ENCODE results near the gene SERPINA10. TPM values are rescaled to one million over a fixed set of nuclear protein-coding genes. Genes with fewer than 3 reads are reported as not detected.

SERPINA10 gene
- total and polyA plus RNA-seq, 2 experiments from 2014 or later = 0.13 TPM; not detected in 1

- Histone ChIP-seq H3K36me3 (no peaks in the 10 kb centered on the region), H3K27ac (no peak overlapping the region), H3K4me3 (no peak overlapping the region), H3K9me3 (ENCODE audit: low read depth) (no peaks in the 10 kb centered on the region), H3K4me1 (ENCODE audit: low read depth) (no peaks in the 10 kb centered on the region), H3K27me3 (peaks cover 6% of the 10 kb centered on the region)
- DNase-seq (ENCODE audit: low read depth in 1 of 2, low spot score in 1 of 2) = peak in 1 of 2 donors; percentile 21
- TF ChIP-seq CTCF (IDR thresholded peaks at IDR 0.05; ENCODE audit: low read depth, low read length) = no peak
Measured at GRCh38 chr14:94337274-94337673, 44.2 kb upstream of the SERPINA10 start.

- H3K4me3 ChIP-seq = no peak overlapping the region
- no peak for TF ChIP-seq CTCF (IDR thresholded peaks at IDR 0.05; ENCODE audit: low read depth, low read length)
- H3K36me3 ChIP-seq = no peaks in the 10 kb centered on the region
- no peaks in the 10 kb centered on the region for H3K4me1 ChIP-seq (ENCODE audit: low read depth)
- DNase-seq (ENCODE audit: low read depth in 1 of 2, low spot score in 1 of 2) = no peak
- H3K27ac ChIP-seq = no peak overlapping the region
- H3K27me3 ChIP-seq = no peaks in the 10 kb centered on the region
- no peaks in the 10 kb centered on the region for H3K9me3 ChIP-seq (ENCODE audit: low read depth)
Measured at GRCh38 chr14:94334872-94335271, 41.8 kb upstream of the SERPINA10 start.

- no peak for DNase-seq (ENCODE audit: low read depth in 1 of 2, low spot score in 1 of 2)
- no peaks in the 10 kb centered on the region for H3K4me1 ChIP-seq (ENCODE audit: low read depth)
- no peak for TF ChIP-seq CTCF (IDR thresholded peaks at IDR 0.05; ENCODE audit: low read depth, low read length)
- no peaks in the 10 kb centered on the region for H3K27me3 ChIP-seq
- H3K4me3 ChIP-seq = no peak overlapping the region
- no peak overlapping the region for H3K27ac ChIP-seq
- no peaks in the 10 kb centered on the region for H3K36me3 ChIP-seq
- no peaks in the 10 kb centered on the region for H3K9me3 ChIP-seq (ENCODE audit: low read depth)
Measured at GRCh38 chr14:94332587-94332986, 39.5 kb upstream of the SERPINA10 start.

DNA sequence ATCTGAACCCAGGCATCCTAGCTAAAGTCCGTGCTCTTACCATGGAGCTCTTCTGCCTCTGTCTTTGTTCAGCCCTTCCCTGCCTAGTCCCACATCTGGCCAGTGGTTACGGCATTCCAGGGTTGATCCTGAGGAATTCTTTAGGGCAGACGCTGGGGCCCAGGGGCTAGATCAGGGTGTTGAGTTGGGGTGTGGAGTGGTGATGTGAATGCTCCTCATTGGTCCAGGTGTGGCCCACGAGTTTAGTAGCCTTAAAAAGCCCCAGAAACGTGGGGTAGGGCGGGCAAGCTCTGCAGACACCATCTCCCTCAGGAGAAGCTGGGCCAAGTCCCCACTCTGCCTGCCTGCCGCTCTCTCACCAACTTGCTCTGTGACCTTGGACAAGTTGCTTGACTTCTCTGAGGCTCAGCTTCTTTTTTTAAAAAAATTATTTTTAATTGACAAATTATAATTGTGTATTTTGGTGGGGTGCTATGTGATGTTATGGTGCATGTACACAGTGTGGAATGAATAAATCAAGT, 39.1 kb upstream of the SERPINA10 start:
- Histone ChIP-seq H3K4me1 (ENCODE audit: low read depth) (no peaks in the 10 kb centered on the region), H3K9me3 (ENCODE audit: low read depth) (no peaks in the 10 kb centered on the region), H3K27me3 (no peaks in the 10 kb centered on the region), H3K36me3 (no peaks in the 10 kb centered on the region), H3K4me3 (no peak overlapping the region), H3K27ac (no peak overlapping the region)
- no peak for TF ChIP-seq CTCF (IDR thresholded peaks at IDR 0.05; ENCODE audit: low read depth, low read length)
- DNase-seq (ENCODE audit: low read depth in 1 of 2, low spot score in 1 of 2) = no peak

- Histone ChIP-seq H3K27me3 (no peaks in the 10 kb centered on the region), H3K4me3 (no peak overlapping the region), H3K4me1 (ENCODE audit: low read depth) (no peaks in the 10 kb centered on the region), H3K27ac (no peak overlapping the region), H3K36me3 (no peaks in the 10 kb centered on the region), H3K9me3 (ENCODE audit: low read depth) (no peaks in the 10 kb centered on the region)
- TF ChIP-seq CTCF (IDR thresholded peaks at IDR 0.05; ENCODE audit: low read depth, low read length) = no peak
- DNase-seq (ENCODE audit: low read depth in 1 of 2, low spot score in 1 of 2) = no peak
Measured at GRCh38 chr14:94331462-94331861, 38.4 kb upstream of the SERPINA10 start.

- no peak for TF ChIP-seq CTCF (IDR thresholded peaks at IDR 0.05; ENCODE audit: low read depth, low read length)
- Histone ChIP-seq H3K36me3 (no peaks in the 10 kb centered on the region), H3K27me3 (no peaks in the 10 kb centered on the region), H3K9me3 (ENCODE audit: low read depth) (no peaks in the 10 kb centered on the region), H3K4me3 (no peak overlapping the region), H3K4me1 (ENCODE audit: low read depth) (no peaks in the 10 kb centered on the region), H3K27ac (no peak overlapping the region)
- DNase-seq (ENCODE audit: low read depth in 1 of 2, low spot score in 1 of 2) = no peak
Measured at GRCh38 chr14:94330857-94331256, 37.8 kb upstream of the SERPINA10 start.

Measured in cardiac muscle cell (in vitro differentiated cells and primary cell).